ENCODE measurements around the gene FAM98C.

Gene FAM98C

GRCh38 chr19:38381138-38381537 lies 21.8 kb upstream of the FAM98C start:
- TF ChIP-seq POLR2AphosphoS5 (IDR thresholded peaks at IDR 0.05; ENCODE audit: low read depth, low read length) (no peak), SIN3A (IDR thresholded peaks at IDR 0.05; ENCODE audit: borderline replicate concordance, insufficient read depth, low read length) (no peak), FOXP2 (optimal IDR thresholded peaks at IDR 0.05; ENCODE audit: borderline replicate concordance, extremely low read depth, extremely low read length, insufficient read depth) (no peak)
- TF ChIP-seq, protein P1, sequence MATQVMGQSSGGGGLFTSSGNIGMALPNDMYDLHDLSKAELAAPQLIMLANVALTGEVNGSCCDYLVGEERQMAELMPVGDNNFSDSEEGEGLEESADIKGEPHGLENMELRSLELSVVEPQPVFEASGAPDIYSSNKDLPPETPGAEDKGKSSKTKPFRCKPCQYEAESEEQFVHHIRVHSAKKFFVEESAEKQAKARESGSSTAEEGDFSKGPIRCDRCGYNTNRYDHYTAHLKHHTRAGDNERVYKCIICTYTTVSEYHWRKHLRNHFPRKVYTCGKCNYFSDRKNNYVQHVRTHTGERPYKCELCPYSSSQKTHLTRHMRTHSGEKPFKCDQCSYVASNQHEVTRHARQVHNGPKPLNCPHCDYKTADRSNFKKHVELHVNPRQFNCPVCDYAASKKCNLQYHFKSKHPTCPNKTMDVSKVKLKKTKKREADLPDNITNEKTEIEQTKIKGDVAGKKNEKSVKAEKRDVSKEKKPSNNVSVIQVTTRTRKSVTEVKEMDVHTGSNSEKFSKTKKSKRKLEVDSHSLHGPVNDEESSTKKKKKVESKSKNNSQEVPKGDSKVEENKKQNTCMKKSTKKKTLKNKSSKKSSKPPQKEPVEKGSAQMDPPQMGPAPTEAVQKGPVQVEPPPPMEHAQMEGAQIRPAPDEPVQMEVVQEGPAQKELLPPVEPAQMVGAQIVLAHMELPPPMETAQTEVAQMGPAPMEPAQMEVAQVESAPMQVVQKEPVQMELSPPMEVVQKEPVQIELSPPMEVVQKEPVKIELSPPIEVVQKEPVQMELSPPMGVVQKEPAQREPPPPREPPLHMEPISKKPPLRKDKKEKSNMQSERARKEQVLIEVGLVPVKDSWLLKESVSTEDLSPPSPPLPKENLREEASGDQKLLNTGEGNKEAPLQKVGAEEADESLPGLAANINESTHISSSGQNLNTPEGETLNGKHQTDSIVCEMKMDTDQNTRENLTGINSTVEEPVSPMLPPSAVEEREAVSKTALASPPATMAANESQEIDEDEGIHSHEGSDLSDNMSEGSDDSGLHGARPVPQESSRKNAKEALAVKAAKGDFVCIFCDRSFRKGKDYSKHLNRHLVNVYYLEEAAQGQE (IDR thresholded peaks at IDR 0.05; ENCODE audit: insufficient read depth in 1 of 2, low read depth in 2 of 2, low read length in 2 of 2) = no peak

DNA sequence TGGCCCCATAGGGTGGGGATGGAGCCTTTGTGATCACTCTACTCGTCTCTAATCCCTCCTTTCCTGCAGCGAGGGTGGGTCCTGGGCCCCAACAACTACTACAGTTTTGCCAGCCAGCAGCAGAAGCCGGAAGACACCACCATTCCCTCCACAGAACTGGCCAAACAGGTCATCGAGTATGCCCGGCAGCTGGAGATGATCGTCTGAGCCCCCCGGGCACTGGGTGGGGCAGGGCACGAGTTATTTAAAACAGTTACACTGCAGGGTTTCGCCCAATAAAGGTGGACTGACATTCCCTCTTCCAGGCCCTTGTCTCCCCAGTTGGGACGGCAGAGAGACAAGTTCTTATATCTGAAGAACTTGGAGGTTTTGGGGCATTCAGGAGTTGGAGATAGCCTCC lies 19.7 kb upstream of the FAM98C start:
- TF ChIP-seq SIN3A (IDR thresholded peaks at IDR 0.05; ENCODE audit: borderline replicate concordance, insufficient read depth, low read length) (no peak), POLR2AphosphoS5 (IDR thresholded peaks at IDR 0.05; ENCODE audit: low read depth, low read length) (no peak), TAF1 (IDR thresholded peaks at IDR 0.05; ENCODE audit: borderline replicate concordance, insufficient read depth, low read length) (no peak), FOXP2 (optimal IDR thresholded peaks at IDR 0.05; ENCODE audit: borderline replicate concordance, extremely low read depth, extremely low read length, insufficient read depth) (no peak)
- TF ChIP-seq, protein P1 (IDR thresholded peaks at IDR 0.05; ENCODE audit: insufficient read depth in 1 of 2, low read depth in 2 of 2, low read length in 2 of 2) = no peak

- TF ChIP-seq TAF1 (IDR thresholded peaks at IDR 0.05; ENCODE audit: borderline replicate concordance, insufficient read depth, low read length) = no peak
- no peak for TF ChIP-seq FOXP2 (optimal IDR thresholded peaks at IDR 0.05; ENCODE audit: borderline replicate concordance, extremely low read depth, extremely low read length, insufficient read depth)
- no peak for TF ChIP-seq SIN3A (IDR thresholded peaks at IDR 0.05; ENCODE audit: borderline replicate concordance, insufficient read depth, low read length)
- TF ChIP-seq POLR2AphosphoS5 (IDR thresholded peaks at IDR 0.05; ENCODE audit: low read depth, low read length) = no peak
- TF ChIP-seq, protein P1 (IDR thresholded peaks at IDR 0.05; ENCODE audit: insufficient read depth in 1 of 2, low read depth in 2 of 2, low read length in 2 of 2) = no peak
Observed at GRCh38 chr19:38383743-38384142, 19.1 kb upstream of the FAM98C start.

- TF ChIP-seq FOXP2 (optimal IDR thresholded peaks at IDR 0.05; ENCODE audit: borderline replicate concordance, extremely low read depth, extremely low read length, insufficient read depth) (no peak), POLR2AphosphoS5 (IDR thresholded peaks at IDR 0.05; ENCODE audit: low read depth, low read length) (no peak; the same call in 1 of the 2 replicates), SIN3A (IDR thresholded peaks at IDR 0.05; ENCODE audit: borderline replicate concordance, insufficient read depth, low read length) (no peak), TAF1 (IDR thresholded peaks at IDR 0.05; ENCODE audit: borderline replicate concordance, insufficient read depth, low read length) (no peak)
- TF ChIP-seq, protein P1 (IDR thresholded peaks at IDR 0.05; ENCODE audit: insufficient read depth in 1 of 2, low read depth in 2 of 2, low read length in 2 of 2) = no peak
Observed at GRCh38 chr19:38384209-38385027, 18.5 kb upstream of the FAM98C start.
